ENCODE measurements around the gene USP9X. TPM values are rescaled to one million over a fixed set of nuclear protein-coding genes. Genes with fewer than 3 reads are reported as not detected.

Gene USP9X
- total and polyA plus RNA-seq, 2 of the 8 experiments (the other 6 are each of a cell fraction or from before 2014, with no cell fraction given) = 79.2 to 300 TPM

GRCh38 chrX:41258226-41258625 is 173.0 kb downstream of the USP9X start (continued):
- TF ChIP-seq CHD7 (IDR thresholded peaks at IDR 0.05; ENCODE audit: insufficient replicate concordance, low read length) = no peak
- no peak for TF ChIP-seq SP2 (IDR thresholded peaks at IDR 0.05; ENCODE audit: low read length)

Measured in H1 (cell line).